Thymus (tissue), 11 donors: ENCODE results near the gene RPL34. TPM values are rescaled to one million over a fixed set of nuclear protein-coding genes. Genes with fewer than 3 reads are reported as not detected.
A peak's percentile ranks its signal among the peaks of the same experiment; 100 is the strongest.

Source experiments
- DNase-seq, 9 donors: peaks; one replicate each; pipeline ENCODE4 v3.0.0-alpha.2; 2013; ENCODE audit warnings: low spot score in 9 of 9, low read depth in 6 of 9, missing footprints in 1 of 9
- H3K27ac ChIP-seq, 2 donors: one replicate each; pipeline ENCODE4 v1.5.1; 2013; ENCODE audit warnings: control low read depth in 1 of 2, low read depth in 1 of 2, low read length in 1 of 2, mild to moderate bottlenecking in 1 of 2, moderate library complexity in 1 of 2
- H3K27me3 ChIP-seq, 2 donors: one replicate each; pipeline ENCODE4 v1.5.1; 2013; ENCODE audit warnings: low read length in 1 of 2; ENCODE audit not compliant: control insufficient read depth in 2 of 2, insufficient read depth in 1 of 2
- H3K36me3 ChIP-seq, 2 donors: one replicate each; pipeline ENCODE4 v1.5.1; 2013; ENCODE audit warnings: low read length in 1 of 2, mild to moderate bottlenecking in 1 of 2, moderate library complexity in 1 of 2; ENCODE audit not compliant: control insufficient read depth in 2 of 2, insufficient read depth in 2 of 2
- H3K4me1 ChIP-seq, 2 donors: one replicate each; pipeline ENCODE4 v1.5.1; 2013; ENCODE audit warnings: low read length in 2 of 2; ENCODE audit not compliant: control insufficient read depth in 2 of 2, insufficient read depth in 2 of 2
- H3K4me3 ChIP-seq, 2 donors: one replicate each; pipeline ENCODE4 v1.5.1; 2013; ENCODE audit warnings: low read length in 2 of 2, control low read depth in 1 of 2, mild to moderate bottlenecking in 1 of 2
- H3K9me3 ChIP-seq, 2 donors: one replicate each; pipeline ENCODE4 v1.5.1; 2013; ENCODE audit warnings: low read length in 1 of 2, mild to moderate bottlenecking in 1 of 2; ENCODE audit not compliant: control insufficient read depth in 2 of 2, insufficient read depth in 1 of 2
- WGBS: extraction: QIAGEN DNeasy Blood & Tissue Kit; methylation state at CpG from one replicate; pipeline ENCODE4 v1.1.7; 2013; 5-methylcytosine and 5-hydroxymethylcytosine counted together
- polyA plus RNA-seq: library from polyadenylated mRNA; stranded (reverse); fragments of 200-250 nt; gene quantifications from one replicate; pipeline ENCODE4 v1.2.3, GENCODE V29; 2013
- total RNA-seq: library from RNA; stranded (reverse); fragments of 120-200 nt; gene quantifications from one replicate; pipeline ENCODE4 v1.2.4, GENCODE V29; 2013
- donor health status: healthy.

The RPL34 gene
- total and polyA plus RNA-seq, 2 donors: 3,878 to 9,578 TPM

- Histone ChIP-seq H3K27me3 (no peaks in the 10 kb centered on the region), H3K27ac (peak overlapping the region in 1 of 2 donors; percentile 87), H3K9me3 (peaks cover 0 to 6% of the 10 kb centered on the region in 2 donors), H3K36me3 (peaks cover 4 to 7% of the 10 kb centered on the region in 2 donors), H3K4me1 (peaks cover 25 to 45% of the 10 kb centered on the region in 2 donors), H3K4me3 (no peak overlapping the region)
- WGBS: 87% methylated on average over 10 of the region's 10 CpGs
- peak in 2 of 9 donors; percentile 26 to 62 for DNase-seq
Measured at GRCh38 chr4:108611365-108611764, 9.0 kb upstream of the RPL34 start.

GRCh38 chr4:108612365-108612764, 8.0 kb upstream of the RPL34 start:
- no peaks in the 10 kb centered on the region for H3K27me3 ChIP-seq
- WGBS: 56% methylated on average over 6 of the region's 6 CpGs
- peak overlapping the region; percentile 71 to 87 for H3K27ac ChIP-seq
- peak in 2 of 9 donors; percentile 27 to 61 for DNase-seq
- H3K36me3 ChIP-seq: peaks cover 10 to 14% of the 10 kb centered on the region in 2 donors
- no peak overlapping the region for H3K4me3 ChIP-seq
- H3K4me1 ChIP-seq: peaks cover 25 to 42% of the 10 kb centered on the region in 2 donors
- H3K9me3 ChIP-seq: peaks cover 0 to 12% of the 10 kb centered on the region in 2 donors

- H3K27me3 ChIP-seq: no peaks in the 10 kb centered on the region
- peaks cover 16 to 29% of the 10 kb centered on the region in 2 donors for H3K4me1 ChIP-seq
- H3K36me3 ChIP-seq: peaks cover 31 to 45% of the 10 kb centered on the region in 2 donors
- DNase-seq: peak in 4 of 9 donors; percentile 42 to 82 (median 59)
- peak overlapping the region; percentile 71 to 99 for H3K4me3 ChIP-seq
- peak overlapping the region; percentile 90 to 96 for H3K27ac ChIP-seq
- peaks cover 0 to 12% of the 10 kb centered on the region in 2 donors for H3K9me3 ChIP-seq
- 59% methylated on average over 7 of the region's 7 CpGs for WGBS
Measured at GRCh38 chr4:108619372-108620100, 840 bp upstream of the RPL34 start.

GRCh38 chr4:108620933-108621905, 843 bp downstream of the RPL34 start:
- Histone ChIP-seq H3K36me3 (peaks cover 38 to 57% of the 10 kb centered on the region in 2 donors), H3K9me3 (peaks cover 0 to 6% of the 10 kb centered on the region in 2 donors), H3K4me3 (peak overlapping the region; percentile 71 to 99), H3K27me3 (no peaks in the 10 kb centered on the region), H3K27ac (peak overlapping the region; percentile 88 to 96), H3K4me1 (peaks cover 16 to 29% of the 10 kb centered on the region in 2 donors)
- DNase-seq: no peak
- 23% methylated on average over 23 of the region's 23 CpGs for WGBS

- no peaks in the 10 kb centered on the region for H3K9me3 ChIP-seq
- H3K36me3 ChIP-seq: peaks cover 41 to 59% of the 10 kb centered on the region in 2 donors
- 96% methylated on average over 4 of the region's 4 CpGs for WGBS
- H3K27ac ChIP-seq: no peak overlapping the region
- no peak for DNase-seq
- peaks cover 16 to 29% of the 10 kb centered on the region in 2 donors for H3K4me1 ChIP-seq
- no peak overlapping the region for H3K4me3 ChIP-seq
- no peaks in the 10 kb centered on the region for H3K27me3 ChIP-seq
Measured at GRCh38 chr4:108622022-108622421, 1.6 kb downstream of the RPL34 start.

GRCh38 chr4:108622828-108623227, 2.5 kb downstream of the RPL34 start:
- no peak overlapping the region for H3K27ac ChIP-seq
- H3K27me3 ChIP-seq: no peaks in the 10 kb centered on the region
- WGBS: 98% methylated on average over 5 of the region's 5 CpGs
- no peak for DNase-seq
- no peak overlapping the region for H3K4me3 ChIP-seq
- peaks cover 48 to 64% of the 10 kb centered on the region in 2 donors for H3K36me3 ChIP-seq
- H3K4me1 ChIP-seq: peaks cover 16 to 29% of the 10 kb centered on the region in 2 donors
- H3K9me3 ChIP-seq: no peaks in the 10 kb centered on the region

- DNase-seq: no peak
- H3K27me3 ChIP-seq: no peaks in the 10 kb centered on the region
- WGBS: 94% methylated on average over 2 of the region's 2 CpGs
- peaks cover 48 to 79% of the 10 kb centered on the region in 2 donors for H3K36me3 ChIP-seq
- no peaks in the 10 kb centered on the region for H3K9me3 ChIP-seq
- H3K27ac ChIP-seq: no peak overlapping the region
- H3K4me3 ChIP-seq: no peak overlapping the region
- H3K4me1 ChIP-seq: peaks cover 8 to 17% of the 10 kb centered on the region in 2 donors
Measured at GRCh38 chr4:108624263-108625056, 4.1 kb downstream of the RPL34 start.

- Histone ChIP-seq H3K27ac (no peak overlapping the region), H3K9me3 (no peaks in the 10 kb centered on the region), H3K4me3 (no peak overlapping the region), H3K36me3 (peaks cover 52 to 93% of the 10 kb centered on the region in 2 donors), H3K27me3 (no peaks in the 10 kb centered on the region), H3K4me1 (peaks cover 5 to 13% of the 10 kb centered on the region in 2 donors)
- WGBS: 100% methylated on average over 1 of the region's 1 CpG
- no peak for DNase-seq
Measured at GRCh38 chr4:108626056-108626455, 5.7 kb downstream of the RPL34 start.
